Heart right ventricle (tissue), 16 donors: ENCODE measurements around the gene RALGAPA2. TPM values are rescaled to one million over a fixed set of nuclear protein-coding genes. Genes with fewer than 3 reads are reported as not detected.

Source experiments
- ATAC-seq, 8 donors: fragments of 200-7000 bp; cut with Tn5 transposase; one replicate each; pipeline ENCODE4 v1.9.1; 2020; ENCODE audit warnings: mild to moderate bottlenecking in 8 of 8, moderate library complexity in 8 of 8, moderate number of reproducible peaks in 1 of 8
- DNase-seq, 2 donors: peaks; one replicate each; pipeline ENCODE4 v3.0.0-alpha.2; 2020
- H3K27ac ChIP-seq, 10 donors: fragments of 200-600 bp; sonication (generic) in 2 of 10; one replicate each; pipeline versions ENCODE4 v1.5.0 to v1.8.0; 2020 to 2022; ENCODE audit warnings: mild to moderate bottlenecking in 3 of 10
- H3K27me3 ChIP-seq, 7 donors: fragments of 200-600 bp; one replicate each; pipeline ENCODE4 v1.8.0; 2021 to 2022; ENCODE audit warnings: mild to moderate bottlenecking in 2 of 7
- H3K36me3 ChIP-seq, 9 donors: fragments of 200-600 bp; sonication (generic) in 1 of 9; one replicate each; pipeline versions ENCODE4 v1.5.0 to v1.8.0; 2020 to 2022; ENCODE audit warnings: mild to moderate bottlenecking in 2 of 9
- H3K4me1 ChIP-seq, 9 donors: fragments of 200-600 bp; sonication (generic) in 1 of 9; one replicate each; pipeline versions ENCODE4 v1.5.0 to v1.8.0; 2020 to 2022; ENCODE audit warnings: mild to moderate bottlenecking in 4 of 9
- H3K4me3 ChIP-seq, 10 donors: fragments of 200-600 bp; sonication (generic) in 2 of 10; one replicate each; pipeline versions ENCODE4 v1.5.0 to v1.8.0; 2020 to 2022; ENCODE audit warnings: mild to moderate bottlenecking in 7 of 10, moderate library complexity in 2 of 10
- H3K9me3 ChIP-seq, 11 donors: fragments of 200-600 bp in 10 of 11; sonication (generic) in 2 of 11; one replicate each; pipeline versions ENCODE4 v1.5.0 to v1.8.0; 2013 to 2022; ENCODE audit warnings: mild to moderate bottlenecking in 2 of 11, control low read depth in 1 of 11, moderate library complexity in 1 of 11
- WGBS, 2 donors: extraction: QIAGEN DNeasy Blood & Tissue Kit; methylation state at CpG; one replicate each; pipeline ENCODE4 v1.1.7; 2013; ENCODE audit warnings: inconsistent platforms in 1 of 2; 5-methylcytosine and 5-hydroxymethylcytosine counted together
- intact Hi-C, 10 donors: fragments of 100-400 bp; cut with DNase I; formaldehyde crosslinking; loops; one replicate each; pipeline versions ENCODE4 v1.11.1 to v1.14.2; 2022
- polyA plus RNA-seq, 2 donors: library from polyadenylated mRNA; stranded (reverse); fragments of 200-250 nt; gene quantifications; one replicate each; pipeline ENCODE4 v1.2.3, GENCODE V29; 2013
- total RNA-seq, 10 donors: library from RNA; stranded (reverse); fragmentation: NEBNext Ultra II Directional in 3 of 10; extraction: Animal tissue kit (Norgen Biotek cat#: 25700) in 3 of 10; gene quantifications; one replicate each; pipeline versions ENCODE4 v1.2.1 to v1.2.4, GENCODE V29; 2021 to 2023
- TF ChIP-seq, protein P1 (sequence below), 9 donors: fragments of 200-600 bp; sonication (generic) in 2 of 9; IDR thresholded peaks; one replicate each; pipeline versions ENCODE4 v1.5.0 to v1.8.0; 2021 to 2022; ENCODE audit warnings: antibody characterized with exemption in 9 of 9, mild to moderate bottlenecking in 5 of 9, moderate library complexity in 1 of 9
- donor health status: Arrhythmogenic right ventricular cardiomyopathy.
- donor health status: ischemic (EF 13 %, LVEDD 7.1; RV severe dilation, severe dysfunction).
- donor health status: healthy with polysubstance abuse.
- donor health status: DM: no; HTN: yes; CAD: no.
- donor health status: DM: no; HTN: no; CAD: no.
- donor health status: ischemic (EF 25% LVEDD 6.9; RV normal size, moderate dysfunction).
- donor health status: ischemic (EF 25% LVEDD 5.7; RV mildly dilated, moderate dysfunction).
- donor health status: healthy.
- donor health status: DM: yes; HTN: yes; CAD: no.
- donor health status: Ischemic cardiomyopathy.
- donor health status: ischemic (EF 35%, LVEDD 5.7; RV mildly dilated, moderate dysfunction).
- donor health status: nonischemic (EF 11% LVEDD 7.7; RV severe dilation, severe dysfunction).
- donor health status: DM: yes; HTN: yes; CAD: no.
- donor health status: PGD.
- donor health status: ischemic (EF 29% LVEDD 5.4; RV normal size, mild dysfunction).
- donor health status: nonischemic (EF 23%, LVEDD 6.1; RV moderate dilation, normal function).

The RALGAPA2 gene
- total and polyA plus RNA-seq, 12 donors = 4.1 to 26.8 (median 18.2) TPM

DNA sequence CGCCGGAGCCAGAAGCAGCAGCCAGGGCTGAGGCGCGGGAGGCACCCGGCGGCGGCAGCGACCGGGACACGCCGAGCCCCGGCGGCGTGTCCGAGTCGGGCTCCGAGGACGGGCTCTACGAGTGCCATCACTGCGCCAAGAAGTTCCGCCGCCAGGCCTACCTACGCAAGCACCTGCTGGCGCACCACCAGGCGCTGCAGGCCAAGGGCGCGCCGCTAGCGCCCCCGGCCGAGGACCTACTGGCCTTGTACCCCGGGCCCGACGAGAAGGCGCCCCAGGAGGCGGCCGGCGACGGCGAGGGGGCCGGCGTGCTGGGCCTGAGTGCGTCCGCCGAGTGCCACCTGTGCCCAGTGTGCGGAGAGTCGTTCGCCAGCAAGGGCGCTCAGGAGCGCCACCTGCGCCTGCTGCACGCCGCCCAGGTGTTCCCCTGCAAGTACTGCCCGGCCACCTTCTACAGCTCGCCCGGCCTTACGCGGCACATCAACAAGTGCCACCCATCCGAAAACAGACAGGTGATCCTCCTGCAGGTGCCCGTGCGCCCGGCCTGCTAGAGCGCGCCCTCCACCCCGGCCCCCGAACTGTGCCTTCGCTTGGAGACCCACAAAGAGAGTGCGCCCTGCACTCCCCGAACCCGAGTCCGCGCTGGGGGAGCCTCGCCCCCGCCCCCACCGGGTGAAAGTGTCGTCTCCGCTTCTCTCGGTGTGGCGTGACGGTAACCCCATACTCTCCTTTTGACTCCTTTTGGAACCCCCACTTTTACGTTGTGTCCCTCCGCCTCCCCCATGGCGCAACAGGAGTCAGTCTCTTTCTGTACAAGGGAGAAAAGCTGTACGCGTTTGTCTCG lies 343.0 kb downstream of the RALGAPA2 start:
- ATAC-seq (peak in 2 of 8 donors; percentile 16 to 43), DNase-seq (no peak)
- H3K4me1 ChIP-seq = peaks cover 3 to 30% (median 14%) of the 10 kb centered on the region in 9 donors
- peak overlapping the region in 9 of 10 donors; percentile 9 to 36 (median 25) for H3K4me3 ChIP-seq
- H3K36me3 ChIP-seq = no peaks in the 10 kb centered on the region
- intact Hi-C loops = loop anchor here in 1 of 10 donors (10.0 kb wide), 1 partner anchor 195 kb away; no protein-coding TSS in a partner anchor
- TF ChIP-seq, protein P1, sequence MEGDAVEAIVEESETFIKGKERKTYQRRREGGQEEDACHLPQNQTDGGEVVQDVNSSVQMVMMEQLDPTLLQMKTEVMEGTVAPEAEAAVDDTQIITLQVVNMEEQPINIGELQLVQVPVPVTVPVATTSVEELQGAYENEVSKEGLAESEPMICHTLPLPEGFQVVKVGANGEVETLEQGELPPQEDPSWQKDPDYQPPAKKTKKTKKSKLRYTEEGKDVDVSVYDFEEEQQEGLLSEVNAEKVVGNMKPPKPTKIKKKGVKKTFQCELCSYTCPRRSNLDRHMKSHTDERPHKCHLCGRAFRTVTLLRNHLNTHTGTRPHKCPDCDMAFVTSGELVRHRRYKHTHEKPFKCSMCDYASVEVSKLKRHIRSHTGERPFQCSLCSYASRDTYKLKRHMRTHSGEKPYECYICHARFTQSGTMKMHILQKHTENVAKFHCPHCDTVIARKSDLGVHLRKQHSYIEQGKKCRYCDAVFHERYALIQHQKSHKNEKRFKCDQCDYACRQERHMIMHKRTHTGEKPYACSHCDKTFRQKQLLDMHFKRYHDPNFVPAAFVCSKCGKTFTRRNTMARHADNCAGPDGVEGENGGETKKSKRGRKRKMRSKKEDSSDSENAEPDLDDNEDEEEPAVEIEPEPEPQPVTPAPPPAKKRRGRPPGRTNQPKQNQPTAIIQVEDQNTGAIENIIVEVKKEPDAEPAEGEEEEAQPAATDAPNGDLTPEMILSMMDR (IDR thresholded peaks at IDR 0.05) = no peak
- no peak overlapping the region for H3K27ac ChIP-seq
- WGBS, 2 donors = 1 to 2% methylated on average over 79 to 86 of the region's 86 CpGs
- no peaks in the 10 kb centered on the region for H3K9me3 ChIP-seq
- H3K27me3 ChIP-seq = peaks cover 40 to 99% (median 94%) of the 10 kb centered on the region in 7 donors

- 0 to 1% methylated on average over 90 to 129 of the region's 130 CpGs for WGBS, 2 donors
- H3K36me3 ChIP-seq = no peaks in the 10 kb centered on the region
- H3K9me3 ChIP-seq = no peaks in the 10 kb centered on the region
- ATAC-seq (peak in 1 of 8 donors; percentile 28), DNase-seq (no peak)
- peak overlapping the region in 9 of 10 donors; percentile 16 to 36 (median 28) for H3K4me3 ChIP-seq
- peaks cover 44 to 99% (median 94%) of the 10 kb centered on the region in 7 donors for H3K27me3 ChIP-seq
- peaks cover 3 to 39% (median 22%) of the 10 kb centered on the region in 9 donors for H3K4me1 ChIP-seq
- intact Hi-C loops = loop anchor here in 1 of 10 donors (10.0 kb wide), 1 partner anchor 196 kb away; no protein-coding TSS in a partner anchor
- no peak overlapping the region for H3K27ac ChIP-seq
- TF ChIP-seq, protein P1 (IDR thresholded peaks at IDR 0.05) = no peak
These were observed 343.8 kb downstream of the RALGAPA2 start for GRCh38 chr20:20368418-20369249.

DNA sequence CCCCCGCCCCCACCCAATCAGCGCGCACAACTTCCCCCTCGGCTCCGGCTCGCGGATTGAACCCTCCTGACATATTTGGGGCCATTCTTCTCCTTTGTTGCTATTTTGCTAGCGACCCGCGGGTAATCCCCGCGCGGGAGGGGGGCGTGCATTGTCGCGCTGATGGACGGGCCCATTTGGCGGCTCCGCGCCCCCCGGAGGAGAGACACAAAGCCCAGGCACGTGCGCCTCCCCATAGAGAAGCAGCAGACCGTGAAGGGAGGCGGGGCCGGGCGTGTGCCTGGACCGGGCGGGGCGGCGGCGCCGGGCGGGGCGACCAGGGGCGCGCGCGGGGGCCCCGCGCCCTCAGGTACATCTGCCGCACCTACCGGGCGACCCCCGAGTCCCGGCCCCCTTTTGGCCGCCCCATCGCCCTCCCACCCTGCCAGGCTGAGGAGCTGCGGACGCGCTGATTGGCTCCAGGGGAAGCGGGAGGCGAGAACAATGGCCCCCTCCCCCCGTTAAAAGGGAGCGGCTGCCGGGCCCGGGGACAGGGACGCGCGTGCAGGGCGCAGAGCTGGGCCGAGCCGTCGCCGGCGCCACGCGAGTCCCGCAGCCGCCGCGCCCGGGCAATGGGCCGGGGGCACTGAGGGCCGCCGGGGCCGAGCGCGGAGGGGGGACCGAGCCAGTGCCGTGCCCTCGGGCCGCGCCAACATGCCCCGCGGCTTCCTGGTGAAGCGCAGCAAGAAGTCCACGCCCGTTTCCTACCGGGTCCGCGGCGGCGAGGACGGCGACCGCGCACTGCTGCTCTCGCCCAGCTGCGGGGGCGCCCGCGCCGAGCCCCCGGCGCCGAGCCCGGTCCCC lies 344.6 kb downstream of the RALGAPA2 start, which contains the start of gene INSM1:
Gene INSM1 (plus strand): TSS at position 530 of the 843 bp plus-strand sequence. CDS start 164 bp downstream, at position 694.
- 2% methylated on average over 76 to 108 of the region's 108 CpGs for WGBS, 2 donors
- Histone ChIP-seq H3K27ac (no peak within 1 kb of the TSS), H3K4me3 (peak within 1 kb of the TSS in 9 of 10 donors; percentile 16 to 36 (median 28)), H3K36me3 (no peaks in the 10 kb centered on the region), H3K4me1 (peaks cover 3 to 41% (median 25%) of the 10 kb centered on the region in 9 donors), H3K27me3 (peaks cover 44 to 99% (median 91%) of the 10 kb centered on the region in 7 donors), H3K9me3 (no peaks in the 10 kb centered on the region)
- intact Hi-C loops = loop anchor here in 1 of 10 donors (10.0 kb wide), 1 partner anchor 197 kb away; no protein-coding TSS in a partner anchor
- DNase-seq = no peak
- TF ChIP-seq, protein P1 (IDR thresholded peaks at IDR 0.05) = no peak
- ATAC-seq = no peak
